HG03558 (cell line): Measurements from ENCODE around the gene TRIM56.
"Not testable (repeated sequence)": the region's sequence is repeated elsewhere in the genome, so short reads cannot be mapped to it uniquely, and the experiment has no call there.

Experiments
- ATAC-seq: cut with Tn5 transposase; IDR thresholded peaks from one replicate; pipeline ENCODE4 v1.9.1; 2021; ENCODE audit warnings: moderate number of reproducible peaks; ENCODE audit not compliant: unreplicated experiment; ENCODE audit errors: extremely low read depth

Gene TRIM56

GRCh38 chr7:101128040-101128834 lies 43.0 kb downstream of the TRIM56 start:
- no peak for ATAC-seq

GRCh38 chr7:101129603-101130117 lies 44.4 kb downstream of the TRIM56 start:
- no peak for ATAC-seq

- ATAC-seq, result not testable (repeated sequence)
Observed at GRCh38 chr7:101132626-101133600, 47.6 kb downstream of the TRIM56 start.

- ATAC-seq, result no peak
Observed at GRCh38 chr7:101133621-101134398, 48.5 kb downstream of the TRIM56 start.

GRCh38 chr7:101134399-101134980 lies 49.2 kb downstream of the TRIM56 start:
- no peak for ATAC-seq

GRCh38 chr7:101137651-101138212 lies 52.5 kb downstream of the TRIM56 start:
- no peak for ATAC-seq

- ATAC-seq, result no peak
Observed at GRCh38 chr7:101138213-101138870, 53.1 kb downstream of the TRIM56 start.

GRCh38 chr7:101140339-101140699 lies 55.0 kb downstream of the TRIM56 start:
- ATAC-seq, result no peak

- ATAC-seq, result no peak
Observed at GRCh38 chr7:101140746-101141382, 55.6 kb downstream of the TRIM56 start.
